Lower leg skin (tissue), 4 donors: ENCODE data around the gene PRAC2. TPM values are rescaled to one million over a fixed set of nuclear protein-coding genes. Genes with fewer than 3 reads are reported as not detected.

Source experiments
- DNase-seq, 2 donors: peaks; one replicate each; pipeline ENCODE4 v3.0.0-alpha.2; 2019; ENCODE audit warnings: low spot score in 2 of 2
- H3K4me3 ChIP-seq: fragments of 200-600 bp; sonication (generic); 2 replicates; pipeline ENCODE4 v1.5.1; 2017; ENCODE audit warnings: mild to moderate bottlenecking, low read depth; ENCODE audit not compliant: poor library complexity, severe bottlenecking
- CTCF ChIP-seq, 3 donors: fragments of 450-650 bp; IDR thresholded peaks; one replicate each; pipeline ENCODE4 v1.5.1; 2016; ENCODE audit warnings: antibody characterized with exemption in 3 of 3, mild to moderate bottlenecking in 3 of 3, moderate library complexity in 2 of 3
- POLR2A ChIP-seq, 2 donors: fragments of 450-650 bp; IDR thresholded peaks; one replicate each; pipeline ENCODE4 v1.6.1; 2016 to 2017; ENCODE audit warnings: antibody characterized with exemption in 2 of 2, mild to moderate bottlenecking in 1 of 2, moderate library complexity in 1 of 2
- WGBS, 2 donors: methylation state at CpG; one replicate each; pipeline ENCODE4 v1.1.5; 2018; 5-methylcytosine and 5-hydroxymethylcytosine counted together
- intact Hi-C: fragments of 100-400 bp; cut with DNase I; formaldehyde crosslinking; loops from one replicate; pipeline ENCODE4 v1.15.0; 2023; ENCODE audit warnings: low total_unique reads
- total RNA-seq, 4 donors: library from RNA; depleted of rRNA; stranded (reverse); fragments of >200 nt; gene quantifications; one replicate each; pipeline ENCODE4 v1.1.0, GENCODE V29; 2016

PRAC2 gene
- total RNA-seq, 4 donors from 2014 or later = not detected

GRCh38 chr17:48726114-48726915 is 3.3 kb downstream of the PRAC2 start:
- no peak overlapping the region for H3K4me3 ChIP-seq
- intact Hi-C loops = no loop called here
- DNase-seq = no peak
- 18 to 27% methylated on average over 20 of the region's 20 CpGs for WGBS, 2 donors
- no peak for TF ChIP-seq POLR2A (IDR thresholded peaks at IDR 0.05)
- TF ChIP-seq CTCF (IDR thresholded peaks at IDR 0.05) = no peak

GRCh38 chr17:48726916-48727286 is 3.9 kb downstream of the PRAC2 start:
- no peak for DNase-seq
- no peak overlapping the region for H3K4me3 ChIP-seq
- intact Hi-C loops = no loop called here
- TF ChIP-seq POLR2A (IDR thresholded peaks at IDR 0.05) (no peak), CTCF (IDR thresholded peaks at IDR 0.05) (no peak)
- 18 to 22% methylated on average over 17 to 20 of the region's 20 CpGs for WGBS, 2 donors

GRCh38 chr17:48727415-48728175 is 4.6 kb downstream of the PRAC2 start:
- no peak overlapping the region for H3K4me3 ChIP-seq
- DNase-seq = no peak
- intact Hi-C loops = no loop called here
- 36 to 41% methylated on average over 9 of the region's 9 CpGs for WGBS, 2 donors
- TF ChIP-seq CTCF (IDR thresholded peaks at IDR 0.05) = no peak
- TF ChIP-seq POLR2A (IDR thresholded peaks at IDR 0.05) = no peak

GRCh38 chr17:48728232-48729231 is 5.5 kb downstream of the PRAC2 start, which contains the start of gene HOXB13:
Gene HOXB13 (minus strand): TSS chr17:48728750. CDS start chr17:48728593, 157 bp downstream.
- DNase-seq = no peak
- WGBS, 2 donors = 4 to 6% methylated on average over 50 to 52 of the region's 55 CpGs
- intact Hi-C loops = no loop called here
- H3K4me3 ChIP-seq = no peak within 1 kb of the TSS
- TF ChIP-seq CTCF (IDR thresholded peaks at IDR 0.05) (no peak), POLR2A (IDR thresholded peaks at IDR 0.05) (no peak)
